Tibial artery (tissue), 4 donors: Measurements from ENCODE around the gene DNAJC6.

Experiments
- DNase-seq, 2 donors: peaks; one replicate each; pipeline ENCODE4 v3.0.0-alpha.2; 2019
- H3K27ac ChIP-seq, 2 donors: fragments of 200-600 bp; sonication (generic) in 1 of 2; 1 replicate in 1 of 2; 2 replicates in 1 of 2; pipeline ENCODE4 v1.5.1; 2018 to 2019; ENCODE audit warnings: mild to moderate bottlenecking in 1 of 2
- H3K27me3 ChIP-seq, 2 donors: fragments of 200-600 bp; sonication (generic) in 1 of 2; one replicate each; pipeline versions ENCODE4 v1.5.1 to v1.6.0; 2016 to 2019
- H3K36me3 ChIP-seq, 3 donors: fragments of 200-600 bp; sonication (generic) in 2 of 3; one replicate each; pipeline ENCODE4 v1.5.1; 2016 to 2019; ENCODE audit warnings: mild to moderate bottlenecking in 2 of 3
- H3K4me1 ChIP-seq, 4 donors: fragments of 200-600 bp; sonication (generic) in 2 of 4; 1 replicate in 3 of 4; 2 replicates in 1 of 4; pipeline ENCODE4 v1.5.1; 2016 to 2019
- H3K4me3 ChIP-seq, 2 donors: fragments of 200-600 bp; sonication (generic) in 1 of 2; 1 replicate in 1 of 2; 2 replicates in 1 of 2; pipeline ENCODE4 v1.5.1; 2018 to 2019; ENCODE audit warnings: mild to moderate bottlenecking in 2 of 2
- H3K9me3 ChIP-seq, 3 donors: fragments of 200-600 bp; sonication (generic) in 1 of 3; one replicate each; pipeline ENCODE4 v1.5.1; 2016 to 2019
- CTCF ChIP-seq, 2 experiments: fragments of 200-600 bp in 1 of 2; fragments of 450-650 bp in 1 of 2; IDR thresholded peaks; one replicate each; pipeline ENCODE4 v1.5.1; 2017 to 2019; ENCODE audit warnings: antibody characterized with exemption in 2 of 2, mild to moderate bottlenecking in 1 of 2, moderate library complexity in 1 of 2
- intact Hi-C: fragments of 100-400 bp; cut with DNase I; formaldehyde crosslinking; loops from one replicate; pipeline ENCODE4 v1.15.0; 2023; ENCODE audit warnings: low total_unique reads

Gene DNAJC6

DNA sequence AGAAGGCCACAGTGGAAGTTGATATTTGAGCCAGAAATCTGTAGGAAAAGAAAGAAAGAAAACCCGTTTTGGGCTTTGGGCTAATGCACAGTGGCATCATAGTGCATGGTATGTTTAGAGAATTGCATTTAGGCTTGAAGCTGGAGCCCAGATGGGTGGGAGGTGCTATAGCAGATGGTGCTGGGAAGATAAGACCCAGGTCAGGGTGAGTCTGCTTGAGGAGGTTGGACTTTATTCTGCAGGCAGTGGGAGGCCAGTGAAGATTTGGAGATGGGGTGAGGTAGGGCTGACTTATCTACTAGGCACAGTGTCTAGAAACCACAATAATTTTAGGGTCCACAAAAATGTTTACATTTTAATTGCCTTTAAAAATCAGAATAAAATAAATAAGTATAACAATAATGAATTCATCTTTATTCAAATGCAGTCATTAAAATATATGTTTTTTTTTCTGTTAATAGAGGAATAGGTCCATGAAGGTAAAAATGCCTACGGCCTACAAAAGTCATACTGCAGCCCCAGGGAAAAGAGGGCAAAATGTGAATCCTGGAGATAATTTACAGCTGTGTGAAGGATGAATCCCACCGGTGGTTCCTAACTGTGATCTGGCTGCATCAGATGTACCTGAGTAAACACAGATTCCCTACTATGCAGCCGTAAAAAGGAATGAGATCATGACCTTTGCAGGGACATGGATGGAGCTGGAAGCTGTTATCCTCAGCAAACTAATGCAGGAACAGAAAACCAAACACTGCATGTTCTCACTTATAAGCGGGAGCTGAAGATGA lies 8.7 kb downstream of the DNAJC6 start:
- DNase-seq: no peak
- H3K27me3 ChIP-seq: no peaks in the 10 kb centered on the region
- intact Hi-C loops: no loop called here
- no peaks in the 10 kb centered on the region for H3K9me3 ChIP-seq
- no peak for TF ChIP-seq CTCF (IDR thresholded peaks at IDR 0.05)
- H3K36me3 ChIP-seq: no peaks in the 10 kb centered on the region
- no peak overlapping the region for H3K27ac ChIP-seq
- H3K4me3 ChIP-seq: no peak overlapping the region
- H3K4me1 ChIP-seq: no peaks in the 10 kb centered on the region

- Histone ChIP-seq H3K9me3 (no peaks in the 10 kb centered on the region), H3K27ac (no peak overlapping the region), H3K4me3 (no peak overlapping the region), H3K36me3 (no peaks in the 10 kb centered on the region), H3K4me1 (no peaks in the 10 kb centered on the region), H3K27me3 (no peaks in the 10 kb centered on the region)
- intact Hi-C loops: no loop called here
- no peak for TF ChIP-seq CTCF (IDR thresholded peaks at IDR 0.05)
- DNase-seq: no peak
Measured at GRCh38 chr1:65319141-65319540, 9.8 kb downstream of the DNAJC6 start.

DNA sequence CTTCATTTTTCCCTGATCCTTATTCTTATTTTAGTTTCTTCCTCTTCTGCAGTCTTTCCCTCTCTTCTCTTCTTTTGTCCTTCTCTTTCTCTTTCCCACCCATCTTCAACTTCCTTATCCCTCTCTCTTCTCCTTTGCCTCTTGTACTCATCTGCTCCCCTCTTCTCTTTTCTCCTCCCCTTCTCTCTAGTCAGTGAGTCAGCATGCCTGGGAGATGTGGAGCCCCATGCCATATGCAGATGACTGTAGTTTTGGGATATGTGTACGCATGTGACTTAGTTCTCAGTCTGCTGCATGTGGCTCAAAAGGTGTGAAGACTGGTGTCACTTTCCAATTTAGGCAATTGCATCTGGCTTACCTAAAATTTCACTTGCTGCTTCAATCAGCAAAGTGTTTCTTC lies 10.4 kb downstream of the DNAJC6 start:
- intact Hi-C loops: no loop called here
- no peak for TF ChIP-seq CTCF (IDR thresholded peaks at IDR 0.05)
- no peaks in the 10 kb centered on the region for H3K9me3 ChIP-seq
- no peaks in the 10 kb centered on the region for H3K36me3 ChIP-seq
- H3K27me3 ChIP-seq: no peaks in the 10 kb centered on the region
- H3K4me1 ChIP-seq: no peaks in the 10 kb centered on the region
- no peak overlapping the region for H3K4me3 ChIP-seq
- DNase-seq: no peak
- no peak overlapping the region for H3K27ac ChIP-seq

DNA sequence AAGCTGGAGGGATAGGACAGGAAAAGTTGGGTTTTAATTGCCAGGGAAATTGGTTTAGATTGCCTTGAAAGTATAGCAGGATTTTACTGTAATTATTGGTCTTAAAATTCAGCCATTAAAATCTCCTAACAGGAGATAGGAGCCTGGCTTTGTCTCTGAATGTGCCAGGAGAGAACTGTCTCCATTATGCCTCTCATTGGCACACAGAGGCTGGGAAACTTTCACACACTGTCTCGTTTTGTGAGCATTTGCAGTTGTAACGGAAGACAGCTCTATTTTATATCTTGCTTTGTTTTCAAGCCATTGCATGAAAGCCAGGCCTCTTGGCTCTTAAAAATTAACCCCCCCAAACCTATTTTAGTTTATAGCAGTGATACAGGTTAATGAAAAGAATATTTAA lies 12.5 kb downstream of the DNAJC6 start:
- Histone ChIP-seq H3K4me3 (no peak overlapping the region), H3K27me3 (no peaks in the 10 kb centered on the region), H3K9me3 (no peaks in the 10 kb centered on the region), H3K36me3 (no peaks in the 10 kb centered on the region), H3K27ac (no peak overlapping the region), H3K4me1 (no peaks in the 10 kb centered on the region)
- no peak for TF ChIP-seq CTCF (IDR thresholded peaks at IDR 0.05)
- DNase-seq: no peak
- intact Hi-C loops: no loop called here

GRCh38 chr1:65323246-65323645 lies 13.9 kb downstream of the DNAJC6 start:
- intact Hi-C loops: no loop called here
- no peak overlapping the region for H3K27ac ChIP-seq
- no peak overlapping the region for H3K4me3 ChIP-seq
- TF ChIP-seq CTCF (IDR thresholded peaks at IDR 0.05): no peak
- no peaks in the 10 kb centered on the region for H3K27me3 ChIP-seq
- H3K4me1 ChIP-seq: no peaks in the 10 kb centered on the region
- DNase-seq: no peak
- no peaks in the 10 kb centered on the region for H3K36me3 ChIP-seq
- no peaks in the 10 kb centered on the region for H3K9me3 ChIP-seq

- TF ChIP-seq CTCF (IDR thresholded peaks at IDR 0.05): no peak
Measured at GRCh38 chr1:65330021-65330420, 20.7 kb downstream of the DNAJC6 start.

More at GRCh38 chr1:65330021-65330420, 20.7 kb downstream of the DNAJC6 start:
- intact Hi-C loops: no loop called here
- Histone ChIP-seq H3K27ac (no peak overlapping the region), H3K9me3 (no peaks in the 10 kb centered on the region), H3K27me3 (no peaks in the 10 kb centered on the region), H3K4me1 (no peaks in the 10 kb centered on the region), H3K4me3 (no peak overlapping the region), H3K36me3 (no peaks in the 10 kb centered on the region)
- DNase-seq: no peak
